Right kidney (tissue), 1 donor: Measurements from ENCODE around the gene SRRM3.
"Not testable (repeated sequence)": the region's sequence is repeated elsewhere in the genome, so short reads cannot be mapped to it uniquely, and the experiment has no call there.

ENCODE experiments used
- DNase-seq: peaks from one replicate; pipeline ENCODE4 v3.0.0-alpha.2; 2016

SRRM3 gene

DNA sequence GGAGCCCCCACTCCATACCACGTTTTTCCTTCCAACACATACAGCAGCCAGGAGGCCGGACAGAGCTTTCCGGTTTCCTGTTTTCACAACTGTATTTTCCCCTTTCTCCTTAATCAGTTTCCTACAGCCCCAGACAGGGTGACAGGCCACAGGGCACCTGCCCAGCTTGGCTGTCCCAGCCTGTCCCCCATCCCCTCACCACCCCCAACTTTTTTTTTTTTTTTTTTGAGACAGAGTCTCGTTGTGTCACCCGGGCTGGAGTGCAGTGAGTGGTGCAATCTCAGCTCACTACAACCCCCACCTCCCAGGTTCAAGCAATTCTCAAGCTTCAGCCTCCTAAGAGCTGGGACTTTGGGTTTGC is 90.5 kb downstream of the SRRM3 start:
- no peak for DNase-seq

DNA sequence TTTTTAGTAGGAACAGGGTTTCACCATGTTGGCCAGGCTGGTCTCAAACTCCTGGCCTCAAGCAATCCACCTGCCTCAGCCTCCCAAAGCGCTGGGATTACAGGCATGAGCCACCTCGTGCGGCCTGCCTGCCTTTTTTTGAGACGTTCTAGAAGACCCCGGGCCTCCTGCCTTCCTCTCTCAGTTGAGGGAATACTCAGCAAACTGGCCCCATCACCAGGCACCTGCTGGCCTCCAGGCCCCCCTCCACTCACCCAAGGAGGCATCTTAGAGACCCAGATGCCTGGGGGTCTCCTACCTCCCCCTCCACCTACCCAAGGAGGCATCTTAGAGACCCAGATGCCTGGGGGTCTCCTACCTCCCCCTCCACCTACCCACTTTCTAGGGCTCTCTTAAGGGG is 91.2 kb downstream of the SRRM3 start:
- DNase-seq, result not testable (repeated sequence)

DNA sequence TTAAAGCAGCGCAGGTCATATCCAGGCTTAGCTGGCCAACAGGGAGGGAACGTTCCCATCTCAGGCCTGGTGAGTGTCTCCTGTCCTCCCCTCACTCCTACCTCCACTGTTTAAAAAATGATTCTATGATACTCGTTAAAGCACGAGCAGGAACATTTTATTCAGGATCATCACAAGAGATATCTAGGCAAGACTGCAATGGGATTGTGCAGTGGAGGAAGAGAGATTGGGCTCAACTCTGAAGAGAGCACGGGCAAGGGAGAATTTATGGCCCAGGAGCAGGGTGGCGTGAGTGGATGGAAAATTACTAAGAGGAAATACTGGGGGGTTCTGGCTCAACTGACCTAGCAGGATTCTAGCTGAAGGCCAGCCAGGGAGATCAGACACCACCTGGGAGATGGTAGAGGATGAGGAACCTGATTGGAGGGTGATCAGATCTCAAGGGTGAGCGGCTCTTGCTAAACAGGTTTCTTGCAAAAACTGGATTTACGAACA is 91.8 kb downstream of the SRRM3 start:
- no peak for DNase-seq

DNA sequence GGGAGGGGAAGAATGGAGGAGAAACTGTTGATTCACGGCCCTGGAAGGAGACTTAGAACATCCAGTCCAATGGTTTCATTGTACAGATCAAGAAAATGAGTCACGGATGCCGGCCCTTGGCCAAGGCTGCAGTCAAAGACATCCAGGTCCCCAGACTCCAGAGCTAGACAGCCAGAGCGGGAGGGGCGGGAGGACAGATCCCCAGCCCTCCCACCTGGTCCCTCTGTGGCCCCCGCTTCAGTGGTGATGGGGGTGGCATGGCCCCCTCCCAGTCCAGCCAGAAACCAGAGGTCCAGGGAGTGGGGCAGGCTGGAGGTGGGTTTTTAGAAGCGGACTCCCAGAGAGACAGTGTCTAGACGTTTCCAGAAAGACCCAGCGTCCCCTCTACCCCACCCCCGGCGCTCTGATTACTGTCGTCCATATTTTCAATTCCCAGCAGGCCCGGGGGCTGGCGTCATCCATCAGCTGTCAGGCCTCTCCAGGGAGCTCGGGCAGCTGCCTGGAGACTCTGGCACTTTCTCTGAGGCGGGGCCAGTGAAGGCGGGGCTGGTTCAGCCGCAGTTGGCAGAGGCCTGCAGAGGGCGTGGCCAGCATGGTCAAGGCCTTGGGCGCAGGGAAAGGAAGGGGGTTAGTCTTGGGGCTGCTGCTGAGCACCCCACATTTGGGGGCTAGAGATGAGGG is 92.8 kb downstream of the SRRM3 start:
- DNase-seq, result peak; percentile 73

DNA sequence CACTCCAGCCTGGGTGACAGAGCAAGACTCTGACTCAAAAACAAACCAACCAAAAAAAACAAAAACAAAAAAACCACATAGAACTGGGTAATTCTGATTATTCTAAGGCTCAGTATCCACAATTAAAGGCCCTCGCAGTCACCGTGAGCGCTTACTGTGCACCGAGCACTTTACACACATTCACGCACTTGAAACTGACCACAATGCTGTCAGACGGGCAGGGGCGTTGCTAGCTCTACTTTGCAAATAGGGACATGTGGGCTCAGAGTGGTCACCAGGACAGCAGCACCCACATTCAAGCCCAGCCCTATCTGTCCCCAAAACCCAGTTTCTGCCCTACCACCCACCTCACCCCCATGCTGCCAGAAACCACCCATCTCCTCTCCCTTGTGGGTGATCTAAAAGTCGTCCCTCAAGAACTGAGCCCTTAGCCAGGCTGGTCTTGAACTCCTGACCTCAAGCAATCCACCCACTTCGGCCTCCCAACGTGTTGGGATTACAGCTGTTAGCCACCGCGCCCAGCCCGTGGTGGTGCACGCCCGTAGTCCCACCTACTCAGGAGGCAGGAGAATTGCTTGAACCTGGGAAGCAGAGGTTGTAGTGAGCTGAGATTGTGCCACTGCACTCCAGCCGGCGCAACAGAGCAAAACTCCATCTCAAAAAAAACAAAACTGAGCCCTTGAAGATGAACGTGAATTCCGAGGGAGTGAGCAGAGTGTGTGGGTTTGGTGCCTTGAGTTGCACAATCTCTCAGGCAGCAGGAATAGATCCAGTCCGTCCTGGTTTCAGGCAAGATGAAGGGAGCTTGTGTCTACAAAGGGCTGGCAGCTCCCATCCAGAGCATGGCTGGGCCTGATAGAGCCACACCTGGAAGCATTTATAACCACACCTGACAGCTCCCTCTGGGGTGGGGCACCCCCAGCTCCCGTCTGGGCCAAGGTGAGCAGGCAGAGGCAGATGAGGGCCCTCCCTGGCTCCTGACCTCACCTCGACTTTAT is 95.3 kb downstream of the SRRM3 start:
- no peak for DNase-seq

DNA sequence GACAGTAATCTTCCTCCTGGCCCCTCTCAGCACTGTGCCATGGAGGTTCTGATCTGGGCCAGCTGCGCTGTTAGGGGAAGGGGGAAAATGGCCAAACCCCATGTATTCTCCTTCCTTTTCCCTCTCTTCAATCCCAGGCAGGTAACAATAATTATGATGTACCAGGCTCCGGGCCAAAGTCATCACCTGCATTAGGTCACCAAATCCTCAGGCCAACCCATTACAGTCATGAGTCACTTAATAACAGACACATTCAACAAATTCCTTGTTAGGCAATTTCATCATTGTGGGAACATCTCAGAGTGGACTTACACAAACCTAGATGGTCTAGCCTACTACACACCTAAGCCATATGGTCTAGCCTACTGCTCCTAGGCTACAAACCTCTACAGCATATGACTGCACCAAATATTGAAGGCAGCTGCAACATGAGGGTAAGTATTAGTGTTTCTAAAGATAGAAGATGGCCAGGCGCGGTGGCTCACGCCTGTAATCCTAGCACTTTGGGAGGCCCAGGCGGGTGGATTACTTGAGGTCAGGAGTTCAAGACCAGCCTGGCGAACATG is 98.6 kb downstream of the SRRM3 start:
- DNase-seq, result no peak

DNA sequence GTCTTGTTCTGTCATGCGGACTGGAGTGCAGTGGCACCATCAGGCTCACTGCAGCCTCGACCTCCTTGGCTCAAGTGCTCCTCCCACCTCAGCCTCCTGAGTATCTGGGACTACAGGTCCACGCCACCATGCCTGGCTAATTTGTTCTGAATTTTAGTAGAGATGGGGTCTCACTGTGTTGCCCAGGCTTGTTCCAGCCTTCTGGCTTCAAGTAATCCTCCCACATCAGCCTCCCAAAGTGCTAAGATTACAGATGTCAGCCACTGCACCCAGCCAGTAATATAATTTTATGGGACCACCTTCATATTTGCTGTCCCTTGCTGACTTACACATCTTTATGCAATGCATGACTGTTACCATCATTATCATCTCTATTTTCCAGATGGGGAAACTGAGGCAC is 99.3 kb downstream of the SRRM3 start:
- DNase-seq, result no peak

DNA sequence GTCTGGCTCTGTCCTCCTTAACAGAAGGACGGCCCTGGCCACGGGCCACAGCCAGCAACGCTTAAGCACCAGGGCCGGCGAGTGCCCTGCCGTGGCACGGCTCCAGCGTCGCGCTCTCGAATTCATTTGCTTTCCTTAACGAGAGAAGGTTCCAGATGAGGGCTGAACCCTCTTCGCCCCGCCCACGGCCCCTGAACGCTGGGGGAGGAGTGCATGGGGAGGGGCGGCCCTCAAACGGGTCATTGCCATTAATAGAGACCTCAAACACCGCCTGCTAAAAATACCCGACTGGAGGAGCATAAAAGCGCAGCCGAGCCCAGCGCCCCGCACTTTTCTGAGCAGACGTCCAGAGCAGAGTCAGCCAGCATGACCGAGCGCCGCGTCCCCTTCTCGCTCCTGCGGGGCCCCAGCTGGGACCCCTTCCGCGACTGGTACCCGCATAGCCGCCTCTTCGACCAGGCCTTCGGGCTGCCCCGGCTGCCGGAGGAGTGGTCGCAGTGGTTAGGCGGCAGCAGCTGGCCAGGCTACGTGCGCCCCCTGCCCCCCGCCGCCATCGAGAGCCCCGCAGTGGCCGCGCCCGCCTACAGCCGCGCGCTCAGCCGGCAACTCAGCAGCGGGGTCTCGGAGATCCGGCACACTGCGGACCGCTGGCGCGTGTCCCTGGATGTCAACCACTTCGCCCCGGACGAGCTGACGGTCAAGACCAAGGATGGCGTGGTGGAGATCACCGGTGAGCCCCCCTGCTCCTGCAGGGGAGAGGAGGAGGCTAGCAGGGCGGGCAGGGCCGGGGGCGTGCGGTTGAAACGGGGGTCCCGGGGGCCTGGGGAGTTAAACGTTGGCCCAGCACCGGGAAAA is 100.9 kb downstream of the SRRM3 start, which contains the start of gene HSPB1:
Gene HSPB1 (plus strand): TSS at position 327 of the 855 bp plus-strand sequence. CDS start 40 bp downstream, at position 367.
- DNase-seq, result peak; percentile 90

DNA sequence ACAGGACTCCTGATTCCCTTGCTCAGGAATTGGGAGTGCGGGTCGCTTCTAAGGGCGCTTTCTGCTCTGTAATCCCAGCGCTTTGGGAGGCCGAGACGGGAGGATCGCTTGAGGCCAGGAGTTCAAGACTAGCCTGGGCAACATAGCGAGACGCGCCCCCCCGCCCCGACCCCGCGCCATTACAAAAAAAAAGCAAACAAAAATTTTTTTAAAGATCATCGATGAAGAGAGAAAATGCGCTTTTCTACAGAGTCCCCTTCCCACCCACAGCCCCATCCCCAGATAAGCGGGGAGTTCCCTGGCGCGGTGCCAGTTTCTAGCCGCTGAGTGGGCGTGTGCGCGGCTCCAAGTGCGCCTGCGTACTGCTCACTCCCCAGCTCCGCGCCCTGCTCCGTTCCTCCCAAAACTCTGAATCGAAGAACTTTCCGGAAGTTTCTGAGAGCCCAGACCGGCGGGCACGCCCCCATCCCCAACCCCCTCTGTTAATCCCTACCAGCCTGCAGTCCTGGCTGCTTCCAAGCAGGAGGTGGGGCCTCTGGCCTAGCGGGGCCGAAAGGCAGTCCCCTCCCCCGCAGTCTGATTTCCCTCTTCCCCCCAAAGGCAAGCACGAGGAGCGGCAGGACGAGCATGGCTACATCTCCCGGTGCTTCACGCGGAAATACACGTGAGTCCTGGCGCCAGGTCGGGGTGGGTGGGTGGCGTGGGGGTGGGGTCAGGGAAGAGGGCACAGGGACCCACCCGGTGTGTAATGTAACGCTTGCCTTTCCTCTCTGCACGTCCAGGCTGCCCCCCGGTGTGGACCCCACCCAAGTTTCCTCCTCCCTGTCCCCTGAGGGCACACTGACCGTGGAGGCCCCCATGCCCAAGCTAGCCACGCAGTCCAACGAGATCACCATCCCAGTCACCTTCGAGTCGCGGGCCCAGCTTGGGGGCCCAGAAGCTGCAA is 101.8 kb downstream of the SRRM3 start:
- DNase-seq, result peak; percentile 87

DNA sequence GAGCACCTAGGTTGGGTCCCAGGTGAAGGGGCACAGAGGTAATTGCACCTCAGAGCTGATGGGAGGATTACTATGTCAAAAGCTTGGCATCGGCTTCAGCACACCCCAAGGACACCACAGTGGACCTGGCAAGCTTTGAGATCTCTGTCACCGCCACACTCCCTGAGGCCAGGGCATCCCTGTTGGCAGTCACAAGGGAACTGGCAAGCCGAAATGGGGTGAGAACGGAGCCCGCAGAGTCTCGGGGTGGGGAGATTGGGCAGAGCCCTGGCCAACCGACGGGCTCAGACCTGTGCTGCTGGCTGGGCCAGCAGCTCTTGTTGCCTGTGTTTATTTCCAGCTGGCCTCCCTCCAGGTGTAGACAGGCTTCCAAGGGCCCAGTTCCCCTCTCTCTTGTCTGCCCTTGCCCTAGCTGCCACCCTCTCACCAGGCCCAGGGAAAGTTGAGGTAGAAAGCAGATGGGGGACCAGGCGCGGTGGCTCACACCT is 103.2 kb downstream of the SRRM3 start:
- DNase-seq, result no peak

DNA sequence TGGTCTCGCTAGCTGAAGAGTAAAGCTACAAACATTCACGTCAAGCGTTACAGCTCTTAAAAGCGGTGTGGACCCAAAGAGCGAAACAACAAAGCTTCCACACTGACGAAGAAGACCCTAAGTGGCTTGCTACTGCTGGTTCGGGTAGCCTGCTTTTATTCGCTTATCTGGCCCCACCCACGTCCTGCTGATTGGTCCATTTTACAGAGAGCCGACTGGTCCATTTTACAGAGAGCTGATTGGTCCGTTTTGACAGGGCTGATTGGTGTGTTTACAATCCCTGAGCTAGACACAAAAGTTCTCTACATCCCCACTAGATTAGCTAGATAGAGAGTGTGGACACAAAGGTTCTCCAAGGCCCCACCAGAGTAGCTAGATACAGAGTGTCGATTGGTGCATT is 107.2 kb downstream of the SRRM3 start:
- not testable (repeated sequence) for DNase-seq

DNA sequence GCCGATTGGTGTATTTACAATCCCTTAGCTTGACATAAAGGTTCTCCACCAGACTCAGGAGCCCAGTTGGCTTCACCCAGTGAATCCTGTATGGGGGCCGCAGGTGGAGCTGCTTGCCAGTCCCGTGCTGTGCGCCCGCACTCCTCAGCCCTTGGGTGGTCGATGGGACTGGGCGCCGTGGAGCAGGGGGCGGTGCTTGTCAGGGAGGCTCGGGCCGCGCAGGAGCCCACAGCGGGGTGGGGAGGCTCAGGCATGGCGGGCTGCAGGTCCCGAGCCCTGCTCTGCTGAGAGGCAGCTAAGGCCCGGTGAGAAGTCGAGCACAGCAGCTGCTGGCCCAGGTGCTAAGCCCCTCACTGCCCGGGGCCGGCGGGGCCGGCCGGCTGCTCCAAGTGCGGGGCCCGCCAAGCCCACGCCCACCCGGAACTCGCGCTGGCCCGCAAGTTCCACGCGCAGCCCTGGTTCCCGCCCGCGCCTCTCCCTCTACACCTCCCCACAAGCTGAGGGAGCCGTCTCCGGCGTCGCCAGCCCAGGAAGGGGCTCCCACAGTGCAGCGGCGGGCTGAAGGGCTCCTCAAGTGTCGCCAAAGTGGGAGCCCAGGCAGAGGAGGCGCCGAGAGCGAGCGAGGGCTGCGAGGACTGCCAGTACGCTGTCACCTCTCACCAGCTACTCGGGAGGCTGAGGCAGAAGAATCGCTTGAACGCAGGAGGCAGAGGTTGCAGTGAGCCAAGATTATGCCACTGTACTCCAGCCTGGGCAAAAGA is 107.8 kb downstream of the SRRM3 start:
- not testable (repeated sequence) for DNase-seq

DNA sequence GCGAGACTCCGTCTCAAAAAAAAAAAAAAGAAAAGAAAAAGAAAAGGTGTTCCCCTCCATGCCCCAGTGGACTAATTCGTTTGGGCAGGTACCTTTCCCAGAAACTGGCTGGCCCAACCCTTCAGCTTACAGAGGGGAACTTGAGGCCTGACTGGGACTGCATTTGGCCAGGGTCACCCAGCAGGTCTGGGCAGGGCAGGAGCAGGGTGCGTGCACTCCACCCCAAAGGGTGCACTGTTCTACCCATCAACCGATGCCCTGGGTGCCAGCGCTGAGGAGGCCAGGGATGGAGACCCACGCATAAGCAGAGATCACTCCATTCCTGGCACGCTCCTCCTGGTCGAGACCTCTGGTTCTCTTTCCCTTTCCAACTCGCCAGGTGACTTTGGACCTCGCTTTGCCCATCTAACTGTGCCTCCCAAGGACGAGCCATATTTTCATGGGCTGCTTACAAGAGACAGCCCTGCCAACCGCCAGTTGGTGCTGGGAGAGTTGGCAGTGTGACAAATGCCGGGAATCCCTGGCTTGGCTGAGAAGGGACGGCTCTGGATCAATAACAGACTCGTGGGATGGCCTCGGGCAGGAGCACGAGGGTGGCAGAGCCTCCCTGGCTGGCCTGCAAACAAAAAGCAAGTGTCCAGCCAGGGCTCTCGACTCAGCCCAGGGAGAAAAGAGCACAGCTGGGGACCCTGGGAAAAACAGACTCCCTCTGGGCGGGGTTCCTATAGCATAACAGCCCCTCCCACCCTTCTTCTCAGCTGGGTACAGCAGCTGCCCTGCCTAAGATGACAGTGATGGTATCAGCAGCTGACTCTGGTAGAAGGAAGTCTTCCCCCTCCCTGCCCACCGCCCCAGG is 108.6 kb downstream of the SRRM3 start:
- no peak for DNase-seq

DNA sequence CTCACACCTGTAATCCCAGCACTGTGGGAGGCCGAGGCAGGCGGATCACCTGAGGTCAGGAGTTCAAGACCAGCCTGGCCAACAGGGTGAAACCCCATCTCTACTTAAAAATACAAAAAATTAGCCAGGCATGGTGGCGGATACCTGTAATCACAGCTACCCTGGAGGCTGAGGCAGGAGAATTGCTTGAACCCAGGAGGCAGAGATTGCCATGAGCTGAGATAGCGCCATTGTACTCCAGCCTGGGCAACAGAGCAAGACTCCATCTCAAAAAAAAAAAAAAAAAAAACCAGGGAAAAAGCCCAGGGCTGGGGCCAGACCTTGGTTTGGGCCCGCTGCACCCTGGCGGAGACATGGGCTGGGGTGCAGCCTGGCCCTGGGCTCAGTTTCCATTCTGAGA is 110.1 kb downstream of the SRRM3 start:
- DNase-seq, result not testable (repeated sequence)

DNA sequence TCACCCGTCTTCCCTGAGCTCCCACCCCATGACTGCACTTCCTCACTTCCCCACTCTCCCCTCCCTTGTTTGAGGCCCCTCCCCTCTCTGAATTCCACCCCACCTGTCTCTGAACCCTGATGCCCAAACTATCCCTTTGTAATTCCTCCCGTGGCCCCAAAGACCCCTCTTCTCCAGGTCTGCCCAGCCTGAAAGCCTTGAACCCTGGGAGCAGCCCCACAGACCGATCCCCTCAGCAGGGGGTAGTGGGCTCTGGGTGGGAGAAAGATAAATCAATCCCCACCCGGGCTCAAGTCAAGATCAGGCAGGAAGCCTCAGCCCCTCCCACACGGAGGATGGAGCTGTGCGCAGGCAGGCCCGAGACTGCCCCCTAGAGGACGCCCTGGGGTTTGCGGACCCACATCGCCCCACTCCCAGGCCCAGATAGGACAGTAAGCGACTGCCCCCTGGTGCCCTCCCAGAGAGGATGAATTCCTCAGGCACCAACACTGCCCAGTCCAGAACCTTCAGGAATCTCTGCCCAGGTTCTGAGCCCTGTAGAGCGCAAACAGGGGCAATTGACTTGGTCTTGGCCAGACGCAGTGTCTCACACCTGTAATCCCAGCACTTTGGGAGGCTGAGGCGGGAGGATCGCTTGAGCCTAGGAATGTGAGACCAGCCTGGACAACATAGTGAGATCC is 112.5 kb downstream of the SRRM3 start:
- DNase-seq, result peak; percentile 81

DNA sequence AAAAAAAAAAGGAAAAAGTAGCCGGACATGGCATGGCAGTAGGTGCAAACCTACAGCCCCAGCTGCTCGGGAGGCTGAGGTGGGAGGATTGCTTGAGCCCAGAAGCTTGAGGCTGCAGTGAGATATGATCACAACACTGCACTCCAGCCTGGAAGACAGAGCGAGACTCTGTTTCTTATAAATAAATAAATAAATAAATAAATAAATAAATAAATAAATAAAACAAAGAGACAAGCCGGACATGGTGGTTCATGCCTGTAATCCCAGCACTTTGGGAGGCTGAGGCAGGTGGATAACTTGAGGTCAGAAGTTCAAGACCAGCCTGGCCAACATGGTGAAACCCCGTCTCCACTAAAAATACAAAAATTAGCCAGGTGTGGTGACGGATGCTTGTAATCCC is 113.0 kb downstream of the SRRM3 start:
- not testable (repeated sequence) for DNase-seq

DNA sequence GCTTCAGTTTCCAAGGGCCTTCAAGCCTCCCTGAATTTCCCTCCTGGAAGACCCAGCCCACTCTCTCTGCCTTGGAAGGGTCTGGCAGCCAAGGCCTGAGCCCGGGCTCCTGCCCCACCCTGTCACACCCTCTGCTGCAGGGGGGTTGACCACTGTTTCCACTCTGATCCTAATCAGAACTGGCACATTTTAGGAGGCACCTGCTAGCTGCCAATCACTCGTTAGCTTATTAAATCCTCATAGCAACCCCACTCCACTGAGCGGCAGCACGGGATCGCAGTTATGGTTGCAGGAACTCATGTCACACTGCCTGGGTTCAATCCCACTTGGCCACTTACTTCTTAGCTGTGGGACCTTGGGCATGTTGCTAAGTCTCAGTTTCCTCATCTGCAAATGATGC is 113.7 kb downstream of the SRRM3 start:
- DNase-seq, result no peak
